Spleen (tissue), 11 donors: ENCODE data around the gene PPP1R9B. TPM values are rescaled to one million over a fixed set of nuclear protein-coding genes. Genes with fewer than 3 reads are reported as not detected.

Experiments
- DNase-seq: peaks from one replicate; pipeline ENCODE4 v3.0.0-alpha.2; 2020
- H3K27ac ChIP-seq, 8 donors: fragments of 200-600 bp; sonication (generic) in 7 of 8; 1 replicate in 4 of 8; 2 replicates in 4 of 8; pipeline versions ENCODE4 v1.5.0 to v1.8.0; 2016 to 2021; ENCODE audit warnings: inconsistent platforms in 4 of 8, mild to moderate bottlenecking in 4 of 8, moderate library complexity in 1 of 8
- H3K27me3 ChIP-seq, 7 donors: fragments of 200-600 bp; sonication (generic) in 6 of 7; replicated peaks in 1 of 7; 1 replicate in 4 of 7; 2 replicates in 3 of 7; pipeline versions ENCODE4 v1.5.0 to v1.8.0; 2016 to 2021; ENCODE audit warnings: inconsistent platforms in 3 of 7, mild to moderate bottlenecking in 1 of 7
- H3K36me3 ChIP-seq, 6 donors: fragments of 200-600 bp; sonication (generic) in 5 of 6; 1 replicate in 4 of 6; 2 replicates in 2 of 6; pipeline versions ENCODE4 v1.5.0 to v1.8.0; 2016 to 2021; ENCODE audit warnings: inconsistent platforms in 2 of 6
- H3K4me1 ChIP-seq, 6 donors: fragments of 200-600 bp; sonication (generic) in 5 of 6; 1 replicate in 3 of 6; 2 replicates in 3 of 6; pipeline versions ENCODE4 v1.5.0 to v1.8.0; 2016 to 2021; ENCODE audit warnings: inconsistent platforms in 3 of 6
- H3K4me3 ChIP-seq, 8 donors: fragments of 200-600 bp; sonication (generic) in 7 of 8; 1 replicate in 4 of 8; 2 replicates in 4 of 8; pipeline versions ENCODE4 v1.5.0 to v1.8.0; 2016 to 2021; ENCODE audit warnings: inconsistent platforms in 4 of 8, mild to moderate bottlenecking in 4 of 8, moderate library complexity in 2 of 8
- H3K9me3 ChIP-seq, 8 donors: fragments of 200-600 bp; sonication (generic) in 7 of 8; 1 replicate in 4 of 8; 2 replicates in 4 of 8; pipeline versions ENCODE4 v1.5.0 to v1.8.0; 2016 to 2021; ENCODE audit warnings: inconsistent platforms in 4 of 8
- CTCF ChIP-seq, 11 experiments: fragments of 200-600 bp in 7 of 11; fragments of 450-650 bp in 4 of 11; sonication (generic) in 4 of 11; IDR thresholded peaks in 8 of 11; conservative IDR thresholded peaks in 3 of 11; 1 replicate in 7 of 11; 2 replicates in 4 of 11; pipeline versions ENCODE4 v1.4.0 to v1.8.0; 2016 to 2021; ENCODE audit warnings: antibody characterized with exemption in 11 of 11, inconsistent platforms in 4 of 11, mild to moderate bottlenecking in 1 of 11
- POLR2A ChIP-seq, 3 donors: fragments of 450-650 bp; IDR thresholded peaks; one replicate each; pipeline ENCODE4 v1.5.1; 2017; ENCODE audit warnings: antibody characterized with exemption in 3 of 3, mild to moderate bottlenecking in 1 of 3
- POLR2AphosphoS5 ChIP-seq, 3 donors: sonication (generic); formaldehyde crosslinking; IDR thresholded peaks; one replicate each; pipeline ENCODE4 v1.5.1; 2017; ENCODE audit warnings: antibody characterized with exemption in 3 of 3
- WGBS, 5 donors: extraction: QIAGEN DNeasy Blood & Tissue Kit in 3 of 5; methylation state at CpG; one replicate each; pipeline versions ENCODE4 v1.1.5 to v1.1.7; 2013 to 2018; 5-methylcytosine and 5-hydroxymethylcytosine counted together
- intact Hi-C: fragments of 100-400 bp; cut with DNase I; formaldehyde crosslinking; loops from one replicate; pipeline ENCODE4 v1.15.0; 2023; ENCODE audit warnings: low total_unique reads
- polyA plus RNA-seq, 3 donors: library from polyadenylated mRNA; stranded (reverse); fragments of 200-250 nt; gene quantifications; one replicate each; pipeline ENCODE4 v1.2.1, GENCODE V29; 2013
- total RNA-seq, 7 donors: library from RNA; depleted of rRNA in 3 of 7; stranded (reverse); fragments of >200 nt in 3 of 7; fragmentation: NEBNext Ultra II Directional in 4 of 7; extraction: Animal tissue kit (Norgen Biotek cat#: 25700) in 4 of 7; gene quantifications; one replicate each; pipeline versions ENCODE4 v1.1.0 to v1.2.1, GENCODE V29; 2016 to 2021
- donor health status: healthy with polysubstance abuse.
- donor health status: DM: no; HTN: no; CAD: no; lungs with moderate emphysema.
- donor health status: DM: no; HTN: no; CAD: no.
- donor health status: Bipolar disorder and iron deficiency.
- donor health status: healthy.
- donor health status: DM: no; HTN: no; CAD: no.
- donor health status: DM: yes; HTN: yes; CAD: no.

Gene PPP1R9B
- total and polyA plus RNA-seq, 10 donors, result 30.0 to 136 (median 86.2) TPM

- TF ChIP-seq POLR2A (IDR thresholded peaks at IDR 0.05) (no peak), POLR2AphosphoS5 (IDR thresholded peaks at IDR 0.05) (no peak), CTCF (IDR thresholded peaks at IDR 0.05 in 8 of 11, conservative IDR thresholded peaks at IDR 0.05 in 3 of 11) (no peak)
- Histone ChIP-seq H3K27ac (no peak overlapping the region), H3K4me1 (peaks cover 7 to 40% (median 26%) of the 10 kb centered on the region in 6 donors), H3K4me3 (no peak overlapping the region), H3K27me3 (no peaks in the 10 kb centered on the region), H3K36me3 (peaks cover 0 to 76% (median 0%) of the 10 kb centered on the region in 6 donors), H3K9me3 (no peaks in the 10 kb centered on the region)
- no peak for DNase-seq
- 79 to 93% (median 89%) methylated on average over 17 of the region's 17 CpGs for WGBS, 5 donors
- intact Hi-C loops, result no loop called here
These were observed 37.5 kb upstream of the PPP1R9B start for GRCh38 chr17:50187751-50188530.

GRCh38 chr17:50187394-50187725 is 36.9 kb upstream of the PPP1R9B start:
- peaks cover 0 to 71% (median 0%) of the 10 kb centered on the region in 6 donors for H3K36me3 ChIP-seq
- TF ChIP-seq POLR2AphosphoS5 (IDR thresholded peaks at IDR 0.05) (no peak), CTCF (IDR thresholded peaks at IDR 0.05 in 8 of 11, conservative IDR thresholded peaks at IDR 0.05 in 3 of 11) (no peak), POLR2A (IDR thresholded peaks at IDR 0.05) (no peak)
- WGBS, 5 donors, result 58 to 83% (median 81%) methylated on average over 4 of the region's 4 CpGs
- intact Hi-C loops, result no loop called here
- no peaks in the 10 kb centered on the region for H3K27me3 ChIP-seq
- no peaks in the 10 kb centered on the region for H3K9me3 ChIP-seq
- peaks cover 7 to 40% (median 28%) of the 10 kb centered on the region in 6 donors for H3K4me1 ChIP-seq
- no peak for DNase-seq
- no peak overlapping the region for H3K4me3 ChIP-seq
- no peak overlapping the region for H3K27ac ChIP-seq

GRCh38 chr17:50186661-50187393 is 36.4 kb upstream of the PPP1R9B start:
- no peak overlapping the region for H3K27ac ChIP-seq

More at GRCh38 chr17:50186661-50187393, 36.4 kb upstream of the PPP1R9B start:
- Histone ChIP-seq H3K36me3 (peaks cover 0 to 65% (median 0%) of the 10 kb centered on the region in 6 donors), H3K9me3 (no peaks in the 10 kb centered on the region), H3K27me3 (no peaks in the 10 kb centered on the region), H3K4me1 (peaks cover 7 to 40% (median 28%) of the 10 kb centered on the region in 6 donors), H3K4me3 (no peak overlapping the region)
- 80 to 91% (median 87%) methylated on average over 24 of the region's 24 CpGs for WGBS, 5 donors
- DNase-seq, result no peak
- intact Hi-C loops, result no loop called here
- TF ChIP-seq POLR2A (IDR thresholded peaks at IDR 0.05), result no peak
- no peak for TF ChIP-seq CTCF (IDR thresholded peaks at IDR 0.05 in 8 of 11, conservative IDR thresholded peaks at IDR 0.05 in 3 of 11)
- no peak for TF ChIP-seq POLR2AphosphoS5 (IDR thresholded peaks at IDR 0.05)
